ENCODE data around the gene BSG.
"Not testable (repeated sequence)": the region's sequence is repeated elsewhere in the genome, so short reads cannot be mapped to it uniquely, and the experiment has no call there.

The BSG gene

DNA sequence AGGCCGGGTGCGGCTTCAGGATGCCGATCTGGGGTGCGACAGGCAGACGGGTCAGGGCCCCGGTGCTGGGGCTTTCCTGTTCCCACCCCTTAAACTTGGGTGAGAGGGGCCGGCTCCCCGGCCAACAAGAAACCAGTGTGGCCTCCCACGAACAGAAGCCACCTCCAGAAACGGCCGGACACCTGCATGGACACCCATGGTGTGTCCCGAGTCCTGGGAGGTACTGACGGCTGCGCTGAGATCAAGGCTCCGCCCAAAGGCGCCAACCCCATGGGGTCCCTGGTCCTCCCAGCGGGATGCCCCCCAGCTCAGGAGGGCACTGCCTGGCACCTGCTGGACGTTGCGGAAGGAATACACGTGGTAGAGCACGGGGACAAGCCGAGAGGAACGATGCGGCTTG, 49.4 kb downstream of the BSG start:
- no peak for DNase-seq (ENCODE audit: low read depth)
- TF ChIP-seq, protein P1, sequence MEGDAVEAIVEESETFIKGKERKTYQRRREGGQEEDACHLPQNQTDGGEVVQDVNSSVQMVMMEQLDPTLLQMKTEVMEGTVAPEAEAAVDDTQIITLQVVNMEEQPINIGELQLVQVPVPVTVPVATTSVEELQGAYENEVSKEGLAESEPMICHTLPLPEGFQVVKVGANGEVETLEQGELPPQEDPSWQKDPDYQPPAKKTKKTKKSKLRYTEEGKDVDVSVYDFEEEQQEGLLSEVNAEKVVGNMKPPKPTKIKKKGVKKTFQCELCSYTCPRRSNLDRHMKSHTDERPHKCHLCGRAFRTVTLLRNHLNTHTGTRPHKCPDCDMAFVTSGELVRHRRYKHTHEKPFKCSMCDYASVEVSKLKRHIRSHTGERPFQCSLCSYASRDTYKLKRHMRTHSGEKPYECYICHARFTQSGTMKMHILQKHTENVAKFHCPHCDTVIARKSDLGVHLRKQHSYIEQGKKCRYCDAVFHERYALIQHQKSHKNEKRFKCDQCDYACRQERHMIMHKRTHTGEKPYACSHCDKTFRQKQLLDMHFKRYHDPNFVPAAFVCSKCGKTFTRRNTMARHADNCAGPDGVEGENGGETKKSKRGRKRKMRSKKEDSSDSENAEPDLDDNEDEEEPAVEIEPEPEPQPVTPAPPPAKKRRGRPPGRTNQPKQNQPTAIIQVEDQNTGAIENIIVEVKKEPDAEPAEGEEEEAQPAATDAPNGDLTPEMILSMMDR (conservative IDR thresholded peaks at IDR 0.05; ENCODE audit: low read length) = no peak
- no peak overlapping the region for H3K4me3 ChIP-seq (ENCODE audit: low read length)

DNA sequence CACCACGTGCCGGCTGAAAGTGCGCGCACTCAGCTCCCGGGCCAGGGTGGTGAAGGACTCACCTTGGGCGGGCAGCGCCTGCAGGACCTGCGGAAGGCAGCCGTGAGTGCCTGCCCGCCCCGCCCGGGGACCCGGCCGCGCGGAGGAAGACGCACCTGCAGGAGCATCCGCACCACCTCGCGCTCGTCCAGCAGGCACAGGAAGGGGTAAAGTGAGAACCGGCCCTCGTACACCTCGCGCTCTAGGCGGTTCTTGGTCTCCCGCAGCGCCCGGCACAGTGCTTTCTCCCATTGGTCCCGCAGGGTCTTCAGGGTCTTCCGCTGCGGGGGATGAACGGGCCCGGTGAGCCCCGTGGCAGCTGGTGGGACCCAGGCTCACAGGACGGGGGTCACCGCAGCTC, 50.3 kb downstream of the BSG start:
- TF ChIP-seq, protein P1 (conservative IDR thresholded peaks at IDR 0.05; ENCODE audit: low read length) = no peak
- no peak overlapping the region for H3K4me3 ChIP-seq (ENCODE audit: low read length)
- no peak for DNase-seq (ENCODE audit: low read depth)

DNA sequence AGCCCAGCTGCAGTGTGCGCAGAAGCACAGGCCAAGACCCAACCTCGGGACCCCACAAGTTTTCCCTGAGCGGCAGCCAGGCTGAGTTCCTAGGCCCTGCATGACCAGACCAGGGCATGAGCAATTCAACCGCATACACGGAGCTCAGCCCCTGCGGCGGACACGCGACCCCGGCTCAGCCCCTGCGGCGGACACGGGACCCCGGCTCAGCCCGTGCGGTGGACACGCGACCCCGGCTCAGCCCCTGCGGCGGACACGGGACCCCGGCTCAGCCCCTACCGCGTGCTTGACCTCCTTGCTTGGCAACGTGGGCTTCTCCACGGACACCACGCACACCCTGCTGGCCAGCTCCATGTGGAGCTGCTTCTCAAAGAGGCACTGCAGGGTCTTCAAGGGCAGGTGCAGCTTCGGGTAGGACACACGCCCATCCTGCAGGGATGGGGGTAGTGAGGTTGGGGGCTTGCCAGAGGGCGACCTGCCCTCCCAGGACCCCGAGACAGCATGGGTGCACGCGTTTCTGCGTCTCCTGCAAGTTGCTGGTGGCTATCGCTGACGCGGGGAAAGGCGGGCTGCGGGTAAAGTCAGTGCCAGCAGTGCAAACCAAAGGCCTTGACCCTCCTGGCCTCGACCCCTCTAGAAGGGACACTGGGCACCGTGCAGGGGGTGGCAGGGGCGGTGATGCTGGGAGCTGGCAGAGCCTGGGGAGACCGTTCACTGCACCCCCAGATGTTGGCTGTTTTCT, 51.0 kb downstream of the BSG start:
- DNase-seq (ENCODE audit: low read depth) = no peak
- H3K4me3 ChIP-seq (ENCODE audit: low read length) = no peak overlapping the region
- TF ChIP-seq, protein P1 (conservative IDR thresholded peaks at IDR 0.05; ENCODE audit: low read length) = no peak

DNA sequence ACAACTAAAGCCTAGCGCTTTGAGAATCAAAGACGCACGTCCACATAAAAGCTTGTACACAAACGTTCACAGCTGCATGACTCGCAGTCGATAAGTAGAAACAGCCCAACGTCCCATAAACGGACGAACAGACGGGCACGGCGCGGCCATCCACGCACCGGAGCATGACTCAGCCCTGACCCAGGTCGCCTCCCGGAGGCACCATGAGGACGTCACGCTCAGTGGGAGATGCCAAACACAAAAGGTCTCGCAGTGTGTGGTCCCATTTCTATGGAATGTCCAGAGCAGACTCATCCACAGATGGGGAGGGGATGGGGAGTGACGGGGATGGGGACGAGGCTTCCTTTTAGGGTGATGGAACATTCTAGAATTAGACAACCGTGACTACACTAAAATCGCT, 51.6 kb downstream of the BSG start:
- no peak overlapping the region for H3K4me3 ChIP-seq (ENCODE audit: low read length)
- TF ChIP-seq, protein P1 (conservative IDR thresholded peaks at IDR 0.05; ENCODE audit: low read length) = no peak
- DNase-seq (ENCODE audit: low read depth) = peak; percentile 41

DNA sequence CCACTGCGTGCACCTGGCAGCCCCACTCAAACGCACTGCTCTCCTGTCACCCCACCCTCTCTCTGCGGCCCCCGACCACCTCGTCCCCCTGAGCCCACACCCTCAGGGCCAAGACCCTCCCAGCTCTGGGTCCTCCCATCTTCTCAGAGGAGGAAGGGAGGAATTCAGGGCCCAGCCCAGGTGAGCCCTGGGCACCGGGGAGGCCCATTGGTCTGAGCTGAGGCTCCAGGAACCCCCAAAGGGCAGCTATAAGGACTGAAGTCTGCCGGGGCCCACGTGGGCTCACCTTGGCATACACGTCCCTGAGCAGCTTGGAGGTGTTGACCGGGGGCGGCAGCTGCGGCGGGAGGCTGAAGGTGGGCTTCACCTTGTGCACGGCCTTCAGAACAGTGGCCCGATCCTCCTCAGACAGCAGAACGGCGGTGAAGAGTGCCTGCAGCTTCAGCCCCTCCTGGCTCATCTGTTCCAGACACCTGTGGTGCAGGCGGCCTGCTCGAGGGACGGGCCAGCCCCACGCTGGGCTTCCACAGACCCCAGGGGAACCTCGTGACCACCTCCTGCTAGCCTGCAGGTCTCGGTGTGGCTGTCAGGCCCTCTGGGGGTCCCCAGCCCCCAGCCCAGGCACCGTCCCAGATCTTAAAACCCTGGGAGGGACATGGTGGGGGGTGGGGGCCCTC, 52.2 kb downstream of the BSG start:
- TF ChIP-seq, protein P1 (conservative IDR thresholded peaks at IDR 0.05; ENCODE audit: low read length) = no peak
- H3K4me3 ChIP-seq (ENCODE audit: low read length) = no peak overlapping the region
- DNase-seq (ENCODE audit: low read depth) = no peak

DNA sequence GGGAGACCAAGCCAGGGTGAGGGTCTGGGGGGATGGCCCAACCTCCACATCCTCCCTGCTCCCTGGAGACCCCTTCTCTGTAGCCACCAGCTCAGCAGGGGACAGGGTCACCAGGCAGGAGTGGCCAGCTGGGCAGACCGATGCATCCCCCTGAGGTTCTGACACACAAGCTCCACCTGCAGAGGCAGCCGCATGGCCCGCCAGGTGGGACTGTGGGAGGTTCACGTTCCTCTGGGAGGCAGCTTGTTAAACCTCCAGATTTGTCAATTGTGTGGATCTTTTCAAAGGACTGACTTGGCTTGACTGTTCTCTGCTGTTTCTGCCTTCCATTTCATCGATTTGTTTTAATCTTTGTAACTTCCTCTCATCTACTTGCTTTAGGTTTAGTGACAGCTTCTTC, 52.9 kb downstream of the BSG start:
- H3K4me3 ChIP-seq (ENCODE audit: low read length) = no peak overlapping the region
- TF ChIP-seq, protein P1 (conservative IDR thresholded peaks at IDR 0.05; ENCODE audit: low read length) = no peak
- DNase-seq (ENCODE audit: low read depth) = no peak

DNA sequence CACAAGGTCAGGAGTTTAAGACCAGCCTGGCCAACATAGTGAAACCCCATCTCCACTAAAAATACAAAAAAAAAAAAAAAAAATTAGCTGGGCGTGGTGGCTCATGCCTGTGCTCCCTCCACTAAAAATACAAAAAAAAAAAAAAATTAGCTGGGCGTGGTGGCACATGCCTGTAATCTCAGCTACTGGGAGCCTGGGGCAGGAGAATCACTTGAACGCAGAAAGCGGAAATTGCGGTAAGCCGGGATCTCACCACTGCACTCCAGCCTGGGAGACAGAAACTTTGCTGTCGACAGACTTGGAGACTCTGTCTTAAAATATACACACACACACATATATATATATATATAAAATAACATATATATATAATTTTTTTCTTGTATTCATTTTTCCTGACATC, 54.2 kb downstream of the BSG start:
- not testable (repeated sequence) for H3K4me3 ChIP-seq (ENCODE audit: low read length); DNase-seq (ENCODE audit: low read depth)

Measured in AG10803 (cell line).